IMR-90 (cell line): ENCODE measurements around the gene GPR152. TPM values are rescaled to one million over a fixed set of nuclear protein-coding genes. Genes with fewer than 3 reads are reported as not detected.

Source experiments
- ATAC-seq: fragments of 200-7000 bp; cut with Tn5 transposase; 2 replicates; pipeline ENCODE4 v1.9.1; 2020; ENCODE audit warnings: low read depth, mild to moderate bottlenecking, moderate library complexity
- BruUV-seq: library from RNA; stranded (reverse); fragments of 400-500 nt; replicated peaks from 2 replicates; lab custom pipeline; 2021; lab: Mats Ljungman, UMichigan
- CTCF ChIA-PET: fragments of 300-600 bp; formaldehyde crosslinking; extraction: SDS; loops from one replicate; lab custom pipeline; 2021; ENCODE audit warnings: antibody characterized with exemption; lab: Yijun Ruan, JAX
- POLR2A ChIA-PET: fragments of 300-600 bp; sonication (Branson Sonifier 250); formaldehyde crosslinking; loops from one replicate; lab custom pipeline; 2022; ENCODE audit warnings: antibody characterized with exemption; ENCODE audit not compliant: unreplicated experiment; lab: Charles Lee
- DNase-seq: peaks from one replicate; pipeline ENCODE4 v3.0.0; 2013
- H2AFZ ChIP-seq: replicated peaks from 2 replicates; pipeline ENCODE3; 2013; ENCODE audit warnings: low read length, mild to moderate bottlenecking; ENCODE audit not compliant: poor library complexity
- H2AK5ac ChIP-seq: 2 replicates; pipeline ENCODE4 v1.6.1; 2013; ENCODE audit warnings: low read depth, low read length, inconsistent platforms
- H2AK9ac ChIP-seq: replicated peaks from 2 replicates; pipeline ENCODE3; 2013; ENCODE audit warnings: mild to moderate bottlenecking, low read depth, low read length, moderate library complexity; ENCODE audit not compliant: poor library complexity
- H2BK120ac ChIP-seq: 2 replicates; pipeline ENCODE4 v1.6.1; 2013; ENCODE audit warnings: low read depth, low read length, inconsistent platforms
- H2BK15ac ChIP-seq: 3 replicates; pipeline ENCODE4 v1.6.1; 2013; ENCODE audit warnings: low read depth, low read length, inconsistent platforms
- H2BK20ac ChIP-seq: 2 replicates; pipeline ENCODE4 v1.6.1; 2013; ENCODE audit warnings: low read depth, mild to moderate bottlenecking, inconsistent platforms, low read length, moderate library complexity
- H2BK5ac ChIP-seq: 2 replicates; pipeline ENCODE4 v1.6.1; 2013; ENCODE audit warnings: mild to moderate bottlenecking, low read depth, low read length, inconsistent platforms; ENCODE audit not compliant: poor library complexity, severe bottlenecking
- H3K14ac ChIP-seq: replicated peaks from 2 replicates; pipeline ENCODE4 v1.6.1; 2013; ENCODE audit warnings: low read depth, low read length, inconsistent platforms
- H3K18ac ChIP-seq: 2 replicates; pipeline ENCODE4 v1.6.1; 2013; ENCODE audit warnings: low read depth, low read length, control low read depth
- H3K23ac ChIP-seq: 2 replicates; pipeline ENCODE4 v1.6.1; 2013; ENCODE audit warnings: low read depth, low read length, inconsistent platforms
- H3K27ac ChIP-seq: 2 replicates; pipeline ENCODE4 v1.5.1; 2013; ENCODE audit warnings: mild to moderate bottlenecking, control low read depth, low read length; ENCODE audit not compliant: insufficient read depth
- H3K27me3 ChIP-seq: 2 replicates; pipeline ENCODE4 v1.6.1; 2013; ENCODE audit warnings: low read length; ENCODE audit not compliant: control insufficient read depth, insufficient read depth
- H3K36me3 ChIP-seq: 2 replicates; pipeline ENCODE4 v1.6.1; 2013; ENCODE audit warnings: low read length, mixed read lengths; ENCODE audit not compliant: control insufficient read depth, insufficient read depth
- H3K4ac ChIP-seq: 2 replicates; pipeline ENCODE4 v1.6.1; 2013; ENCODE audit warnings: low read depth, low read length, inconsistent platforms
- H3K4me1 ChIP-seq: 2 replicates; pipeline ENCODE4 v1.6.1; 2013; ENCODE audit warnings: low read length, mixed read lengths; ENCODE audit not compliant: control insufficient read depth, insufficient read depth
- H3K4me2 ChIP-seq: 2 replicates; pipeline ENCODE4 v1.6.1; 2013; ENCODE audit warnings: low read depth, mild to moderate bottlenecking, control low read depth, low read length, moderate library complexity
- H3K4me3 ChIP-seq: 2 replicates; pipeline ENCODE4 v1.5.1; 2013; ENCODE audit warnings: low read depth, mild to moderate bottlenecking, control low read depth, low read length, moderate library complexity; ENCODE audit not compliant: insufficient read depth
- H3K56ac ChIP-seq: 2 replicates; pipeline ENCODE4 v1.6.1; 2013; ENCODE audit warnings: low read length, inconsistent platforms; ENCODE audit not compliant: insufficient read depth; ENCODE audit errors: extremely low read depth
- H3K79me1 ChIP-seq, 2 experiments: 2 replicates each; pipeline ENCODE4 v1.6.1; 2013; ENCODE audit warnings: low read length in 2 of 2, inconsistent platforms in 1 of 2, low read depth in 1 of 2
- H3K9ac ChIP-seq: 2 replicates; pipeline ENCODE4 v1.6.1; 2013; ENCODE audit warnings: low read depth, low read length, control low read depth
- H3K9me1 ChIP-seq: 2 replicates; pipeline ENCODE4 v1.6.1; 2013; ENCODE audit warnings: low read length, inconsistent platforms; ENCODE audit not compliant: insufficient read depth
- H3K9me3 ChIP-seq: 2 replicates; pipeline ENCODE4 v1.6.1; 2013; ENCODE audit warnings: low read length; ENCODE audit not compliant: control insufficient read depth, insufficient read depth
- H4K20me1 ChIP-seq: 2 replicates; pipeline ENCODE4 v1.6.1; 2013; ENCODE audit warnings: low read length, inconsistent platforms; ENCODE audit not compliant: insufficient read depth
- H4K5ac ChIP-seq: 2 replicates; pipeline ENCODE4 v1.6.1; 2013; ENCODE audit warnings: mild to moderate bottlenecking, low read depth, low read length, control low read depth
- H4K8ac ChIP-seq, 2 experiments: 2 replicates each; pipeline ENCODE4 v1.6.1; 2013; ENCODE audit warnings: low read depth in 2 of 2, low read length in 2 of 2, control low read depth in 1 of 2, inconsistent platforms in 1 of 2
- H4K91ac ChIP-seq: 2 replicates; pipeline ENCODE4 v1.6.1; 2013; ENCODE audit warnings: low read depth, low read length, inconsistent platforms; ENCODE audit not compliant: insufficient read depth
- BHLHE40 ChIP-seq: fragments of 150-350 bp; IDR thresholded peaks from 2 replicates; pipeline ENCODE4 v1.6.1; 2016; ENCODE audit warnings: mild to moderate bottlenecking, low read depth, low read length
- CEBPB ChIP-seq: IDR thresholded peaks from 2 replicates; pipeline ENCODE4 v1.6.1; 2012; ENCODE audit warnings: low read depth, low read length, improper control_type of control experiment
- CHD1 ChIP-seq: IDR thresholded peaks from 2 replicates; pipeline ENCODE4 v1.6.1; 2012; ENCODE audit warnings: low read depth, low read length, improper control_type of control experiment
- CTCF ChIP-seq: conservative IDR thresholded peaks from 2 replicates; pipeline ENCODE4 v1.5.1; 2012; ENCODE audit warnings: mild to moderate bottlenecking, low read depth, low read length, improper control_type of control experiment
- ELK1 ChIP-seq: fragments of 150-350 bp; IDR thresholded peaks from 2 replicates; pipeline ENCODE4 v1.6.1; 2016; ENCODE audit warnings: low read depth, mild to moderate bottlenecking, low read length, moderate library complexity, borderline replicate concordance
- FOS ChIP-seq: fragments of 150-350 bp; IDR thresholded peaks from 2 replicates; pipeline ENCODE4 v1.6.1; 2016; ENCODE audit warnings: low read depth, low read length
- MAFK ChIP-seq: IDR thresholded peaks from 2 replicates; pipeline ENCODE4 v1.6.1; 2012; ENCODE audit warnings: low read depth, low read length, improper control_type of control experiment
- MAZ ChIP-seq: IDR thresholded peaks from 2 replicates; pipeline ENCODE4 v1.6.1; 2012; ENCODE audit warnings: low read depth, mild to moderate bottlenecking, low read length, improper control_type of control experiment, moderate library complexity, borderline replicate concordance
- MXI1 ChIP-seq: IDR thresholded peaks from 2 replicates; pipeline ENCODE4 v1.6.1; 2012; ENCODE audit warnings: low read depth, mild to moderate bottlenecking, low read length, moderate library complexity, borderline replicate concordance
- NFE2L2 ChIP-seq: fragments of 150-350 bp; IDR thresholded peaks from 2 replicates; pipeline ENCODE4 v1.6.1; 2016; ENCODE audit warnings: low read depth, mild to moderate bottlenecking, low read length
- POLR2A ChIP-seq: IDR thresholded peaks from 2 replicates; pipeline ENCODE4 v1.6.1; 2012; ENCODE audit warnings: mild to moderate bottlenecking, low read depth, low read length
- RAD21 ChIP-seq: IDR thresholded peaks from 2 replicates; pipeline ENCODE4 v1.6.1; 2012; ENCODE audit warnings: low read length, improper control_type of control experiment
- RCOR1 ChIP-seq: IDR thresholded peaks from 2 replicates; pipeline ENCODE4 v1.6.1; 2012; ENCODE audit warnings: mild to moderate bottlenecking, low read length, improper control_type of control experiment; ENCODE audit not compliant: insufficient replicate concordance
- SMC3 ChIP-seq: fragments of 150-350 bp; IDR thresholded peaks from 2 replicates; pipeline ENCODE4 v1.6.1; 2016; ENCODE audit warnings: low read depth, mild to moderate bottlenecking, antibody characterized with exemption, low read length, moderate library complexity
- USF2 ChIP-seq: fragments of 150-350 bp; IDR thresholded peaks from 2 replicates; pipeline ENCODE4 v1.6.1; 2017; ENCODE audit warnings: mild to moderate bottlenecking, antibody characterized with exemption, low read length, low read depth
- WGBS, 2 experiments: methylation state at CpG; one replicate each; pipeline versions ENCODE4 v1.1.5 to v1.1.7; 2013; ENCODE audit warnings: missing lambda C conversion rate in 2 of 2; ENCODE audit not compliant: insufficient read length in 1 of 2; ENCODE audit errors: extremely low coverage in 2 of 2; 5-methylcytosine and 5-hydroxymethylcytosine counted together
- dilution Hi-C: fragments of 300-500 bp; cut with HindIII; formaldehyde crosslinking; loops from one replicate; pipeline ENCODE4 v1.14.3; 2018; ENCODE audit warnings: low sequenced_read_pairs; ENCODE audit not compliant: unreplicated experiment
- in situ Hi-C: fragments of 300-500 bp; cut with MboI; formaldehyde crosslinking; loops from 3 replicates; pipeline ENCODE4 v1.14.3; 2019; ENCODE audit warnings: low sequenced_read_pairs, inconsistent platforms, mixed read lengths
- intact Hi-C: fragments of 100-400 bp; cut with micrococcal nuclease; formaldehyde crosslinking; loops from 2 replicates; pipeline ENCODE4 v1.10.0; 2022
- polyA plus RNA-seq, 3 experiments: library from polyadenylated mRNA; depleted of rRNA; stranded (reverse); fragments of >200 nt; gene quantifications; 2 replicates each; pipeline ENCODE4 v1.2.3, GENCODE V29; 2012; ENCODE audit warnings: low replicate concordance in 1 of 3
- total RNA-seq: library from RNA; depleted of rRNA; stranded (reverse); fragments of >200 nt; gene quantifications from 2 replicates; pipeline ENCODE4 v1.2.3, GENCODE V29; 2012

Gene GPR152
- total and polyA plus RNA-seq, 2 of the 4 experiments (the other 2 are of a cell fraction): not detected

DNA sequence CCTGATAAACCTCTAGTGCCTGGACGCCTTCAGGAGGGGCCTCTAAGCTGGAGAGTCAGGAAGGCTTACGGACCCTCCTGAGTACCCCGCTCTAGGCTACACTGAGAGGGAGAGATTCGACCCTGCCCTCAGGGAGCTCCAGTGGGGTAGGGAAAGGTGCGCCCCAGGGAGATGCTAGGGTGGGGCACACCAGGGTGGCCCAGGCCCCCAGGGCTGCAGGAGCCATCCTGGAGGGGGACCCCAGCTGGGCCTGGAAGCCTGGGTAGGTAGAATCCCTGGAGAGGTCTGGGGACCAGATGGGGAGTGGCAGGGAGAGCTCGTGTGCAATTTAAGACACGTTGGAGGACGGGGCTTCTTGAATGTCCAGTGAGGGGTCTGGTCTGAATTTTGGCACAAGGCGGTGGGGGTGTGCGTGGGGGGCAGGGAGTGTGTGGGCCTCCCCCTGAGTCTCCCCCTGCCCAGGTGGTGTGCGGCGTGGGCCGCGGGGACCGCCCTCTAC is 32.3 kb downstream of the GPR152 start:
- ChIA-PET POLR2A (no interaction called here), CTCF (interaction anchor here (1.8 kb wide), 1 partner anchor 19 kb away, joined by 7 read pairs; the partner anchor contains the start of gene PPP1CA)
- 0 out of 2 replicates have a peak overlapping the region, but pooled peaks have one; percentile 1 for H3K23ac ChIP-seq
- H4K8ac ChIP-seq: peak overlapping the region in 1 of 2 experiments; percentile 74; a peak in 2 of 4 replicates
- no peak overlapping the region for H2BK120ac ChIP-seq
- H3K27me3 ChIP-seq: peaks cover 1% of the 10 kb centered on the region; the same call in 1 of the 2 replicates
- peak overlapping the region; percentile 26; the same call in 1 of the 2 replicates for H4K91ac ChIP-seq
- H3K4me1 ChIP-seq: peaks cover 5% of the 10 kb centered on the region; the same call in 1 of the 2 replicates
- DNase-seq (no peak), ATAC-seq (no peak)
- H2BK20ac ChIP-seq: no peak overlapping the region
- no peak overlapping the region for H2BK15ac ChIP-seq
- H3K9me3 ChIP-seq: no peaks in the 10 kb centered on the region
- no TSS peak for BruUV-seq
- H3K14ac ChIP-seq: no peak overlapping the region
- H3K9me1 ChIP-seq: no peaks in the 10 kb centered on the region
- peak overlapping the region; percentile 99 for H2AFZ ChIP-seq
- 0 out of 2 replicates have a peak overlapping the region, but pooled peaks have one; percentile 6 for H3K56ac ChIP-seq
- intact Hi-C loops (loop anchor here (5.0 kb wide), 1 partner anchor 62 kb away; the partner anchor contains the start of gene AIP), dilution Hi-C loops (no loop called here), in situ Hi-C loops (no loop called here)
- H4K20me1 ChIP-seq: no peaks in the 10 kb centered on the region
- H3K4me2 ChIP-seq: peak overlapping the region; percentile 72
- peak overlapping the region; percentile 73 for H2AK5ac ChIP-seq
- H3K79me1 ChIP-seq: no peaks in the 10 kb centered on the region
- 54% methylated on average over 3 of the region's 15 CpGs; no CpG with 5 or more reads in 1 of the 2 experiments for WGBS, 2 experiments
- no peak overlapping the region for H3K18ac ChIP-seq
- no peak overlapping the region for H4K5ac ChIP-seq
- peak overlapping the region; percentile 55 for H3K4me3 ChIP-seq
- H2AK9ac ChIP-seq: peak overlapping the region; percentile 94
- H3K9ac ChIP-seq: peak overlapping the region; percentile 48; the same call in 1 of the 2 replicates
- no peaks in the 10 kb centered on the region for H3K36me3 ChIP-seq
- H3K27ac ChIP-seq: peak overlapping the region; percentile 30; the same call in 1 of the 2 replicates
- H2BK5ac ChIP-seq: no peak overlapping the region
- H3K4ac ChIP-seq: peak overlapping the region; percentile 48; the same call in 1 of the 2 replicates
- no peak for TF ChIP-seq CEBPB
- TF ChIP-seq MXI1: no peak
- TF ChIP-seq CTCF: no peak
- no peak for TF ChIP-seq ELK1
- no peak for TF ChIP-seq FOS
- no peak for TF ChIP-seq SMC3
- no peak for TF ChIP-seq MAFK
- no peak for TF ChIP-seq RAD21
- TF ChIP-seq NFE2L2: no peak
- TF ChIP-seq CHD1: no peak
- no peak for TF ChIP-seq BHLHE40
- no peak for TF ChIP-seq USF2
- no peak for TF ChIP-seq POLR2A
- TF ChIP-seq MAZ: no peak
- TF ChIP-seq RCOR1: no peak
